Measurements from ENCODE around the gene LSM3. TPM values are rescaled to one million over a fixed set of nuclear protein-coding genes. Genes with fewer than 3 reads are reported as not detected.

LSM3 gene
- total RNA-seq = 10 to 100 TPM; 15.0 to 15.4 TPM

GRCh38 chr3:14178247-14179113 lies at the start of gene LSM3, which contains the start of gene XPC:
LSM3 (plus strand) TSS chr3:14178817; CDS start chr3:14178861, 44 bp downstream.
XPC (minus strand) TSS chr3:14178601; CDS start chr3:14178568, 33 bp downstream.
- no peak for TF ChIP-seq CTCF (IDR thresholded peaks at IDR 0.05)
- Histone ChIP-seq H3K9me3 (no peaks in the 10 kb centered on the region), H3K27me3 (no peaks in the 10 kb centered on the region), H3K36me3 (peaks cover 16% of the 10 kb centered on the region), H3K4me3 (peak within 1 kb of the TSS; percentile 86 to 92), H3K4me1 (peaks cover 0 to 23% of the 10 kb centered on the region in 2 donors), H3K27ac (peak within 1 kb of the TSS; percentile 97 to 98)
- DNase-seq (ENCODE audit: low spot score) = peak; percentile 98

GRCh38 chr3:14129296-14129695 lies 49.3 kb upstream of the LSM3 start:
- Histone ChIP-seq H3K27me3 (no peaks in the 10 kb centered on the region), H3K4me1 (peaks cover 0 to 22% of the 10 kb centered on the region in 2 donors), H3K36me3 (peaks cover 59% of the 10 kb centered on the region), H3K27ac (no peak overlapping the region), H3K4me3 (no peak overlapping the region), H3K9me3 (no peaks in the 10 kb centered on the region)
- TF ChIP-seq CTCF (IDR thresholded peaks at IDR 0.05) = no peak
- no peak for DNase-seq (ENCODE audit: low spot score)

- Histone ChIP-seq H3K27me3 (no peaks in the 10 kb centered on the region), H3K9me3 (no peaks in the 10 kb centered on the region), H3K4me1 (peaks cover 0 to 22% of the 10 kb centered on the region in 2 donors), H3K36me3 (peaks cover 68% of the 10 kb centered on the region), H3K27ac (no peak overlapping the region), H3K4me3 (no peak overlapping the region)
- TF ChIP-seq CTCF (IDR thresholded peaks at IDR 0.05) = no peak
- DNase-seq (ENCODE audit: low spot score) = no peak
Observed at GRCh38 chr3:14130230-14130629, 48.4 kb upstream of the LSM3 start.

DNA sequence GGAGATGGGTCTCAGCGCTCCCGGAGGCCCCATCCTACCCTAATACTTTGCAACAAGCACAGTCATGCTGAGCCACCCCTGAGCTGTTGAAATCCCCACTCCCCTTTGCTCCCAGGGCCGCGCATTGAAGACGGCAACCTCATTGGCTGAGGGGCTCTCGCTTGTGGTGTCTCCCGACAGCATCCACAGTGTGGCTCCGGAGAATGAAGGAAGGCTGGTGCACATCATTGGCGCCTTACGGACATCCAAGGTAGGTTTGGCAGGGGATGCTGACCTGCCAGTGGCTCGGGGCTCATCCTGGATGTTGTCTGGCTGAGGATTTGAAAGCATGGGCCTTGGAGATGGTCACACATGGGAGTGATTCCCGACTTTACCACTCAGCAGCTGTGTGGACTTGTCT lies 47.9 kb upstream of the LSM3 start:
- Histone ChIP-seq H3K4me3 (no peak overlapping the region), H3K27me3 (no peaks in the 10 kb centered on the region), H3K27ac (no peak overlapping the region), H3K4me1 (peaks cover 0 to 21% of the 10 kb centered on the region in 2 donors), H3K36me3 (peaks cover 73% of the 10 kb centered on the region), H3K9me3 (no peaks in the 10 kb centered on the region)
- no peak for DNase-seq (ENCODE audit: low spot score)
- TF ChIP-seq CTCF (IDR thresholded peaks at IDR 0.05) = no peak

- H3K4me3 ChIP-seq = no peak overlapping the region
- no peak overlapping the region for H3K27ac ChIP-seq
- DNase-seq (ENCODE audit: low spot score) = no peak
- H3K9me3 ChIP-seq = no peaks in the 10 kb centered on the region
- peaks cover 0 to 17% of the 10 kb centered on the region in 2 donors for H3K4me1 ChIP-seq
- no peaks in the 10 kb centered on the region for H3K27me3 ChIP-seq
- TF ChIP-seq CTCF (IDR thresholded peaks at IDR 0.05) = no peak
- H3K36me3 ChIP-seq = peaks cover 77% of the 10 kb centered on the region
Observed at GRCh38 chr3:14131134-14131533, 47.5 kb upstream of the LSM3 start.

Data from right atrium auricular region (tissue), 2 donors.